GM21515 (cell line): ENCODE data around the gene HBZ.
"Not testable (repeated sequence)": the region's sequence is repeated elsewhere in the genome, so short reads cannot be mapped to it uniquely, and the experiment has no call there.

ENCODE experiments used
- ATAC-seq: cut with Tn5 transposase; IDR thresholded peaks from one replicate; pipeline ENCODE4 v1.9.1; 2021; ENCODE audit not compliant: unreplicated experiment

The HBZ gene

GRCh38 chr16:177981-178667, 25.7 kb downstream of the HBZ start:
- no peak for ATAC-seq

GRCh38 chr16:178668-179015, 26.2 kb downstream of the HBZ start:
- no peak for ATAC-seq

GRCh38 chr16:179211-180092, 27.0 kb downstream of the HBZ start:
- no peak for ATAC-seq

GRCh38 chr16:180101-180675, 27.7 kb downstream of the HBZ start, which contains the start of gene HBQ1:
HBQ1 (plus strand) TSS chr16:180459; CDS start chr16:180487, 28 bp downstream.
- no peak for ATAC-seq

DNA sequence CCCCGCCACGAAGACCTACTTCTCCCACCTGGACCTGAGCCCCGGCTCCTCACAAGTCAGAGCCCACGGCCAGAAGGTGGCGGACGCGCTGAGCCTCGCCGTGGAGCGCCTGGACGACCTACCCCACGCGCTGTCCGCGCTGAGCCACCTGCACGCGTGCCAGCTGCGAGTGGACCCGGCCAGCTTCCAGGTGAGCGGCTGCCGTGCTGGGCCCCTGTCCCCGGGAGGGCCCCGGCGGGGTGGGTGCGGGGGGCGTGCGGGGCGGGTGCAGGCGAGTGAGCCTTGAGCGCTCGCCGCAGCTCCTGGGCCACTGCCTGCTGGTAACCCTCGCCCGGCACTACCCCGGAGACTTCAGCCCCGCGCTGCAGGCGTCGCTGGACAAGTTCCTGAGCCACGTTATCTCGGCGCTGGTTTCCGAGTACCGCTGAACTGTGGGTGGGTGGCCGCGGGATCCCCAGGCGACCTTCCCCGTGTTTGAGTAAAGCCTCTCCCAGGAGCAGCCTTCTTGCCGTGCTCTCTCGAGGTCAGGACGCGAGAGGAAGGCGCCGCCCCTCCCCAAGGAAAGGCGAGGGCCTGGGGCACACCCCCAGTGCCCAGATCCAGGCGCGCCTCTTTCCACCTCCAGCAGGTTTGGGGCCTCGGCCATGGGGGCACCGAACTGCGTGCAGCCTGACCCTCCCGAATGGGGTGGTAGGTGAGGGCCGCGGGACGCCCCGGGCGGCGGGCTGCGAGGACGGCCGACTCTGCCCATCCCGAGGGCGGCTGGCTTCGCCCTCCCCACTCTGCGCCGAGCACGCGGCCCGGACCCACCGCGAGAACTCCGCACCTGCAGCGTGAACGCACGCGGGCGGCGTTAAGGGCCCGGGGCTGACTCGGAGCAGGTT, 28.5 kb downstream of the HBZ start:
- ATAC-seq, result peak; percentile 38

DNA sequence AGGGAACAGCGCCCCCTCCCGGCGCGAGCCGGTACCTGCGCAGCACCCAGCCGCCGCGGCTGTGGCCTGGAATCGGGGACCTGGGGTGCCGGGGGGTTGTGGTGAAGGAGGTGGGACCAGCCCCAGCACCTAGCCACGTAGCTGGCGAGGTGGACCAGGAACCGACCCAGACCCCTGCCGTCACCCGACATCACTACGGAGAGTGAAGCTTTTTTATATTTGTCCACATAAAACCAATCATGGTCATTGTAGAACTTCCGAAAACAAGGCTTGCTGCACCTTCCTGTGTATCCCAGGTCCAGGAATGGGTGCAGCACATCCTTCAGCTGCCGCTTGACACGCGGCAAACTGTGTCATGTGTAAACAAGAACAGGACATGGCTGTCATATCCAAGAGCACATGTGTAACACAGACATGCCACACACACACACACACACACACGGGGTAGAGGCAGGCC, 29.1 kb downstream of the HBZ start:
- no peak for ATAC-seq

GRCh38 chr16:183005-183404, 30.6 kb downstream of the HBZ start:
- ATAC-seq, result no peak

GRCh38 chr16:185213-185612, 32.8 kb downstream of the HBZ start:
- ATAC-seq, result no peak

DNA sequence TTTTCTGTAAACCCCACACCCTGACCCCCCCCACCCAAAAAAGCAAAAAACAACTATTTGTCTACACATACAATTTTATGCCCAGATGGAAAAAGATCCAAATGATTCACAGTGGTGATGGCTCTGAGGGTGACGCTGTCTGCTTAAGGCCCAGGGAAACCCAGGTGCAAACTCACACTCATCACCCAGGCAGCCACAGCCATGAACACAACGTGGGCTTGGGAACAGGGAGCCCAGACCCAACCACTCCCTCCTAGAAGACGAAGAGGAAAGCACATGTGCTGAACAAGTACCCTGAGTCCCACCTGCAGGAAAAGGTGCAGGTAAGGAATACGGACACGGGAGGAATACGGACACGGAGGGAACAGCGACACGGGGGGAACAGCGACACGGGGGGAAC, 33.2 kb downstream of the HBZ start:
- ATAC-seq, result no peak

GRCh38 chr16:187330-187729, 34.9 kb downstream of the HBZ start:
- ATAC-seq, result no peak

DNA sequence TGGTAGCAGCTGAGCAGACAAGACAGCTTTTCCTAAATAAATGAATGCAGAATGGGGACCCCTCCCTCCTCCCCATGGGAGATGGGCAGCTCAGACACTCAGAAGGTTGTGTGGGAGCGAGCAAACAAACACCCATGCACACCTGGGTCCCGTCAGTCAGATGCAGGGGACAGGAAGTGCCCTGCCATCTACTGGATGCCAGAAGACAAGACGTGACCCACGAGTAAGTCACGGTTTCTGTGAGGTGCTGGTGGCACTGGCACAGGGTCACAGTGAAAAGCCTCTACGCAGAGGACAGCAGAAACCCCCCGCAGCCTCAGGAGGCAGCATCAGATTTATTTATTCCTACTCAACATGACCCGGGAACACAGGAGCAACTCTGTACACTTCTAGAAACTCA, 36.2 kb downstream of the HBZ start:
- no peak for ATAC-seq

DNA sequence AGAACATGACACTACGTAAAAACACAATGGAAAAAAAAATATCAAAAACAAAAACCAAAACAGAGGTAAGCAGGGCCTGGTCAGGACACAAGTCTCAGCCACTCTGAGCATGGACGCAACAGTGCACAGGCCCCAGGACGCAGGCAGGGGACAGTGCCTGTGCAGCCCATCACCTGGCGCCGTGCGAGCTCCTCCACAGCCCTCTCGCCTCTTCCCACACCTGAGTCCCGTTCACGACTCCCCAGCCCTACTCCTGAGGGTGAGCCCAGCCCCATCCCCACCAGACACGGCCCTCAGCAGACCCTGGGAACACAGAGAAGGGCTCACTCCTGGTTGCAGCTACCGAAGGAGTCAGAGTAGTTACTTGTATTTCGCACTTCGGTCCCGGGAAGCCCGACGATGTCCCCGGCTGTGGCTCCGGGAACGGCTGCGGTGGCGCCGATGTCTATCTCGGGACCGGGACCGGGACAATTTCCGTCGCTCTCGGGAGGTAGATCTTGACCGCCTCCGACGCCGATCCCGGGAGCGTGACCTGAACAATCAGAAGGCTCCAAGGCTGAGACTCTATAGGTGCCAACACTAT, 37.3 kb downstream of the HBZ start:
- no peak for ATAC-seq

- no peak for ATAC-seq
Observed at GRCh38 chr16:191831-192230, 39.4 kb downstream of the HBZ start.

DNA sequence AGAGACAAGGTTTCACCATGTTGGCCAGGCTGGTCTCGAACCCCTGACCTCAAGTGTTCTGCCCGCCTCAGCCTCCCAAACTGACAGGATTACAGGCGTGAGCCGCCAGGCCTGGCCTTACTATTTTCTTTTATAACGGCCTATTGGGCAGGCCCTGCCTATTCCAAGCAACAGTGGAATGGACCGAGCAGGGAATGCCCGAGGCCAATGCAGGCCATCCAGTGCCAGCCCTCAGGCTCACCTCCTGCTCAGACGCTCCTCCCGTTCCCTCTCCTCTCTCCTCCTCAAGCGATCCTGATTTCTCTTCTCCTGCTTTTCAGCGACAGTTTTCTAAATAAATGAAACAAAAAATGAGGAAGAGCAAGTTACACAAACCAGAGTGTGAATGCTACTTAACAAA, 40.2 kb downstream of the HBZ start:
- no peak for ATAC-seq

- no peak for ATAC-seq
Observed at GRCh38 chr16:193441-193840, 41.0 kb downstream of the HBZ start.

DNA sequence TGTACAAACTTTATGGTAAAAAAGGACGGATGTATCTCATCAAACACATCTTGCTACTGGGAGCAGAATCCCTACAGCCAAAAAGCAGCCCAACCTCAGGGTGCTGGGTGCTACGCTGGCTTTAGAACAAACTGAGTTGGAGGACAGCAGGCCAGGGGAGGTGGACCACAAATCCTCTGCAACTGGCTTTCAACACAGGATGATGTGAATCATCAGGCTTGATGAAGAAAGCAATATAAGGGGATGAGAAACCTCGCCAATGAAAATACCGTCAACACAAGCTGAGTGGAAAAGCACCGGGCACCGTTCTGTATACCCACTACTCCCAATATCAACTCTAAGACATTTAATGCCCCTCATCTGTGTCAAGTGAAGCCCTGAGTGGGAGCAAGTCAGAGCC, 42.1 kb downstream of the HBZ start:
- ATAC-seq, result no peak

GRCh38 chr16:200388-200787, 47.9 kb downstream of the HBZ start:
- ATAC-seq, result no peak

GRCh38 chr16:203246-203645, 50.8 kb downstream of the HBZ start:
- ATAC-seq, result no peak

GRCh38 chr16:204046-204445, 51.6 kb downstream of the HBZ start:
- not testable (repeated sequence) for ATAC-seq
